ENCODE data around the gene NOSTRIN.

DNA sequence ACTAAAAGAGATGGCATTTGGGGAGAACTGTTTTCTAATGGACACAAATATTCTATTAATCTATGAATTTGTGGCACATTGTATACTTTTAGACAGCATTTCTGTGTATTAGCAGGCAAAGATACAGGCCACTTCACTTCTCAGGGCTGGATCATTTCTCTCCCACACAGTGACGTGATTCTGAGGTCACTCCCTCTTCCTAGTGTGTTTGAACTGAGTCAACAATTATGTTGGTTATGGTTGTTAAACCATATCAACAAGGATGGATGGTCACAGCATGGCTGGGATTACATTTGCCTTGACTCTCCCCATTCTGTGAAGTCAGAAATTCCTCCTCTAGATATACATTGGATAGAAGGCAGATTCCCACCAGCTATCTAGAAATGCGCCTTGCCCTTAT is 11.6 kb downstream of the NOSTRIN start:
- TF ChIP-seq NRF1 (IDR thresholded peaks at IDR 0.05; ENCODE audit: low read depth, low read length) (no peak), POLR2A (IDR thresholded peaks at IDR 0.05; ENCODE audit: control extremely low read depth in 1 of 2, low read depth in 2 of 2, low read length in 2 of 2) (no peak), TCF12 (IDR thresholded peaks at IDR 0.05; ENCODE audit: low read depth, low read length) (no peak), JUND (IDR thresholded peaks at IDR 0.05; ENCODE audit: low read length) (no peak), CBX8 (IDR thresholded peaks at IDR 0.05; ENCODE audit: borderline replicate concordance, low read depth, low read length) (no peak), TEAD4 (IDR thresholded peaks at IDR 0.05; ENCODE audit: low read depth, low read length) (no peak), TAF1 (IDR thresholded peaks at IDR 0.05; ENCODE audit: low read depth, low read length) (no peak), SP1 (IDR thresholded peaks at IDR 0.05; ENCODE audit: low read depth, low read length) (no peak), KDM4A (IDR thresholded peaks at IDR 0.05; ENCODE audit: low read depth, low read length, severe bottlenecking) (no peak), CHD2 (IDR thresholded peaks at IDR 0.05; ENCODE audit: low read length) (no peak)
- TF ChIP-seq, protein P1, sequence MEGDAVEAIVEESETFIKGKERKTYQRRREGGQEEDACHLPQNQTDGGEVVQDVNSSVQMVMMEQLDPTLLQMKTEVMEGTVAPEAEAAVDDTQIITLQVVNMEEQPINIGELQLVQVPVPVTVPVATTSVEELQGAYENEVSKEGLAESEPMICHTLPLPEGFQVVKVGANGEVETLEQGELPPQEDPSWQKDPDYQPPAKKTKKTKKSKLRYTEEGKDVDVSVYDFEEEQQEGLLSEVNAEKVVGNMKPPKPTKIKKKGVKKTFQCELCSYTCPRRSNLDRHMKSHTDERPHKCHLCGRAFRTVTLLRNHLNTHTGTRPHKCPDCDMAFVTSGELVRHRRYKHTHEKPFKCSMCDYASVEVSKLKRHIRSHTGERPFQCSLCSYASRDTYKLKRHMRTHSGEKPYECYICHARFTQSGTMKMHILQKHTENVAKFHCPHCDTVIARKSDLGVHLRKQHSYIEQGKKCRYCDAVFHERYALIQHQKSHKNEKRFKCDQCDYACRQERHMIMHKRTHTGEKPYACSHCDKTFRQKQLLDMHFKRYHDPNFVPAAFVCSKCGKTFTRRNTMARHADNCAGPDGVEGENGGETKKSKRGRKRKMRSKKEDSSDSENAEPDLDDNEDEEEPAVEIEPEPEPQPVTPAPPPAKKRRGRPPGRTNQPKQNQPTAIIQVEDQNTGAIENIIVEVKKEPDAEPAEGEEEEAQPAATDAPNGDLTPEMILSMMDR (IDR thresholded peaks at IDR 0.05; ENCODE audit: control extremely low read depth in 1 of 3, insufficient read depth in 1 of 3, low read depth in 1 of 3, low read length in 3 of 3) = no peak
- TF ChIP-seq, protein P2, sequence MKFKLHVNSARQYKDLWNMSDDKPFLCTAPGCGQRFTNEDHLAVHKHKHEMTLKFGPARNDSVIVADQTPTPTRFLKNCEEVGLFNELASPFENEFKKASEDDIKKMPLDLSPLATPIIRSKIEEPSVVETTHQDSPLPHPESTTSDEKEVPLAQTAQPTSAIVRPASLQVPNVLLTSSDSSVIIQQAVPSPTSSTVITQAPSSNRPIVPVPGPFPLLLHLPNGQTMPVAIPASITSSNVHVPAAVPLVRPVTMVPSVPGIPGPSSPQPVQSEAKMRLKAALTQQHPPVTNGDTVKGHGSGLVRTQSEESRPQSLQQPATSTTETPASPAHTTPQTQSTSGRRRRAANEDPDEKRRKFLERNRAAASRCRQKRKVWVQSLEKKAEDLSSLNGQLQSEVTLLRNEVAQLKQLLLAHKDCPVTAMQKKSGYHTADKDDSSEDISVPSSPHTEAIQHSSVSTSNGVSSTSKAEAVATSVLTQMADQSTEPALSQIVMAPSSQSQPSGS (IDR thresholded peaks at IDR 0.05; ENCODE audit: low read length) = no peak

All from H1 (cell line).